ENCODE results near the gene MCEMP1. TPM values are rescaled to one million over a fixed set of nuclear protein-coding genes. Genes with fewer than 3 reads are reported as not detected.

Gene MCEMP1
- total RNA-seq, 1 donor from 2014 or later: not detected

GRCh38 chr19:7633698-7634097 is 43.2 kb upstream of the MCEMP1 start, which contains the start of gene PCP2:
TSS of gene PCP2 (minus strand) at chr19:7633719. CDS start at chr19:7633457, 262 bp downstream.
- no peak for TF ChIP-seq CTCF (conservative IDR thresholded peaks at IDR 0.05; ENCODE audit: low read depth, low read length)
- H3K4me3 ChIP-seq (ENCODE audit: low read depth, low read length): no peak within 1 kb of the TSS
- no peak for DNase-seq (ENCODE audit: low read depth)

- DNase-seq (ENCODE audit: low read depth): no peak
- no peak for TF ChIP-seq CTCF (conservative IDR thresholded peaks at IDR 0.05; ENCODE audit: low read depth, low read length)
- H3K4me3 ChIP-seq (ENCODE audit: low read depth, low read length): no peak overlapping the region
Measured at GRCh38 chr19:7635670-7636069, 41.2 kb upstream of the MCEMP1 start.

GRCh38 chr19:7636317-7636690 is 40.6 kb upstream of the MCEMP1 start:
- no peak for DNase-seq (ENCODE audit: low read depth)
- TF ChIP-seq CTCF (conservative IDR thresholded peaks at IDR 0.05; ENCODE audit: low read depth, low read length): no peak
- peak overlapping the region; percentile 96 for H3K4me3 ChIP-seq (ENCODE audit: low read depth, low read length)

- peak within 1 kb of the TSS; percentile 96 for H3K4me3 ChIP-seq (ENCODE audit: low read depth, low read length)
- DNase-seq (ENCODE audit: low read depth): no peak
- no peak for TF ChIP-seq CTCF (conservative IDR thresholded peaks at IDR 0.05; ENCODE audit: low read depth, low read length)
Measured at GRCh38 chr19:7636691-7637373, 40.1 kb upstream of the MCEMP1 start, which contains the start of gene STXBP2. TSS of gene STXBP2 (plus strand) at chr19:7637110. CDS start at chr19:7637150, 40 bp downstream.

GRCh38 chr19:7637374-7638256 is 39.3 kb upstream of the MCEMP1 start:
- no peak for DNase-seq (ENCODE audit: low read depth)
- H3K4me3 ChIP-seq (ENCODE audit: low read depth, low read length): peak overlapping the region; percentile 96
- TF ChIP-seq CTCF (conservative IDR thresholded peaks at IDR 0.05; ENCODE audit: low read depth, low read length): no peak

GRCh38 chr19:7638802-7639465 is 38.0 kb upstream of the MCEMP1 start:
- DNase-seq (ENCODE audit: low read depth): no peak

More at GRCh38 chr19:7638802-7639465, 38.0 kb upstream of the MCEMP1 start:
- TF ChIP-seq CTCF (conservative IDR thresholded peaks at IDR 0.05; ENCODE audit: low read depth, low read length): no peak
- H3K4me3 ChIP-seq (ENCODE audit: low read depth, low read length): no peak overlapping the region

All from epithelial cell of proximal tubule (primary cell).